Stimulated activated naive CD8-positive, alpha-beta T cell treated with anti-CD3 and anti-CD28 coated beads, Interleukin-15, amount 100 ng/mL, for 72 hours (primary cell): Measurements from ENCODE around the gene HPSE2.

Source experiments
- ATAC-seq: fragments of 150-1000 bp; cut with Tn5 transposase; 2 replicates; pipeline ENCODE4 v1.10.0; 2021; ENCODE audit warnings: mild to moderate bottlenecking, moderate library complexity
- DNase-seq, 2 donors: peaks; one replicate each; pipeline ENCODE4 v3.0.0; 2021 to 2022
- H3K27ac Mint-ChIP-seq, 2 donors: one replicate each; pipeline ENCODE4 v1.8.0; 2022; ENCODE audit warnings: mild to moderate bottlenecking in 2 of 2, mixed read lengths in 2 of 2, moderate library complexity in 2 of 2
- H3K27me3 Mint-ChIP-seq: one replicate; pipeline ENCODE4 v1.8.0; 2022; ENCODE audit warnings: mixed read lengths
- H3K4me1 Mint-ChIP-seq: one replicate; pipeline ENCODE4 v1.8.0; 2022; ENCODE audit warnings: mild to moderate bottlenecking, mixed read lengths
- H3K4me3 Mint-ChIP-seq, 2 donors: one replicate each; pipeline ENCODE4 v1.8.0; 2022; ENCODE audit warnings: mild to moderate bottlenecking in 2 of 2, mixed read lengths in 2 of 2, moderate library complexity in 1 of 2
- H3K9me3 Mint-ChIP-seq, 2 donors: one replicate each; pipeline ENCODE4 v1.8.0; 2022; ENCODE audit warnings: mixed read lengths in 2 of 2

Gene HPSE2

DNA sequence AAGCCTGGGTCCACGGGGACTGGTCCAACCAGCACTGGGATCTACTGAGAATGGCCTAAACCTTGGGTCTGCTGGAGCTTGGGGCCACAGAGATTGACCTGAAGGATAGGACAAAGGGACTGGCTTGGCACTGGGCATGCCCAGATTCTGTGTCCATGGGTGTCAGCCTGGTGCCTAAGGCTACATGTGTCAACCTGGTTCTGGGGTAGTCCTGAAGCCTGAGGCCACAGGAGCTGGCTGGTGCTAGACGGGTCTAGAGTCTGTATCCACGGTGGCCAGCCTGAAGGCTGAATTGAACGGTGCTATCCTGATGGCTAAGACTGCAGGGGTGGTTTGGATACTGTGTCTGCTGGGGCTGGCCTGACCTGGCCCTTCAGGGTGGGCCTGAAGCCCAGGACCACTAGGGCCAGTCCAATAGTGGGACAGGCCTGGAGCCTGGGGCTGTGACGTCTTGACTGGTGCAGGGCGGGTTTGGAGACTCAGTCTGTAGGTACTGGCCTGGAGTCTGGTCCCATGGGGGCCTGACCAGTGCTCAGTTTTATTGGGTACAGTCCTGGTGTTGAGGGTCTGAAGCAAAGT, 636.5 kb downstream of the HPSE2 start:
- H3K27ac Mint-ChIP-seq: no peak overlapping the region
- no peak for DNase-seq
- ATAC-seq: peak; percentile 33
- H3K4me3 Mint-ChIP-seq: no peak overlapping the region
- H3K27me3 Mint-ChIP-seq: no peaks in the 10 kb centered on the region
- no peaks in the 10 kb centered on the region for H3K4me1 Mint-ChIP-seq
- H3K9me3 Mint-ChIP-seq: peaks cover 15 to 24% of the 10 kb centered on the region in 2 donors

DNA sequence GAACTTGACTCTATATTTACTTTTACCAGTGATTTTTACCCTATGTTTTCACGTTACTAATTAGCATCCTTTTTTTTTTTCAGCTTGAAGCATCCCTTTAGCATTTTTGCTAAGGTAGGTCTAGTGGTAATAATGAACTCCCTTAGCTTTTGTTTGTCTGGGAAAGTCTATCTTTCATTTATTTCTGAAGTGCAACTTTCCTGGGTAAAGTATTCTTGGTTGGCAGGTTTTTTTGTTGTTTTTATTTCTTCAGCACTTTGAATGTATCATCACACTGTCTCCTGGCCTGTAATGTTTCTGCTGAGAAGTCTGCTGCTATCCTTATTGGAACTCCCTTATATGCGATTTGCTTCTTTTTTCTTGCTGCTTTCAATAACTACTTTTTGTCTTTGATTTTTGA, 639.2 kb downstream of the HPSE2 start:
- Mint-ChIP-seq H3K4me3 (no peak overlapping the region), H3K9me3 (peaks cover 15 to 24% of the 10 kb centered on the region in 2 donors), H3K4me1 (no peaks in the 10 kb centered on the region), H3K27ac (no peak overlapping the region), H3K27me3 (no peaks in the 10 kb centered on the region)
- DNase-seq (no peak), ATAC-seq (no peak)

DNA sequence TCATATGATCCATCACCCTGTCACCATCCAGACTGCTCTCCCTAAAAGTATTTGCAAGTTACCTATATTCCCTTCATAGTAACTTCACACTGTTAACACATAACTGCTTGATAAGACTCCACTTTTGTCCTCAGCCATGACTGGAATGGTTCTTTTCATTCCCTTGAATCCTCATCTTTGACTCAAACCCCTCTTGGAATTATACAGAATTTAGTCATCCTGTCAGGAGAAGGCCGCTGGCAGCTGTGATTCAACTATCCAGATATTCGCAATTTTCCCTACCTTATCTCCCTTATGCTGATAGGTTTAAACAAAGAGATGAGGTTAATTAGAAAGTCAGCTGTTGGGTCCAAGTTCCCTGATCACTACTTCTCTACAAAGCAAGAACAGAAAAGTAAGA, 646.0 kb downstream of the HPSE2 start:
- H3K27ac Mint-ChIP-seq: no peak overlapping the region
- no peaks in the 10 kb centered on the region for H3K4me1 Mint-ChIP-seq
- no peak for DNase-seq
- H3K9me3 Mint-ChIP-seq: no peaks in the 10 kb centered on the region
- no peak for ATAC-seq
- peaks cover 1% of the 10 kb centered on the region for H3K27me3 Mint-ChIP-seq
- H3K4me3 Mint-ChIP-seq: no peak overlapping the region

DNA sequence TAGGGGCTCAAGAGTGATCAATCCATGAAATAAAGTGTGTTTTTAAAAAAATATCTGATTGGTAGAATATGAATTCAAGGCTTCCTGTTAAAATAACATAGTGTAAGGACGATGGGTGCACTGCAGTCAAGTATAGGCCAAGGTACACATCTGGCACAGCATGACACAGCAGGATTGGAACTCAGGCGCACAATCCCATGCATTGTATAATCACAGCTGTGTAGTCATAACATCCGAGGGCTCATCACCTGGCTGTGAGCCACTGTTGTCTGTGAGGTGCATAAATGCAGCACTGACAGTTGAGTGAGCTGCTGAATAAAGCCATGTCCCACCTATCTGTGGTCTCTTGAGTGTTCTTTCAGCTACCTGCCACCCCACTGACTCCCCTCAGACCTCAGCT, 646.6 kb downstream of the HPSE2 start:
- no peak overlapping the region for H3K4me3 Mint-ChIP-seq
- no peaks in the 10 kb centered on the region for H3K9me3 Mint-ChIP-seq
- H3K27ac Mint-ChIP-seq: no peak overlapping the region
- no peaks in the 10 kb centered on the region for H3K4me1 Mint-ChIP-seq
- no peak for DNase-seq
- ATAC-seq: no peak
- peaks cover 8% of the 10 kb centered on the region for H3K27me3 Mint-ChIP-seq

DNA sequence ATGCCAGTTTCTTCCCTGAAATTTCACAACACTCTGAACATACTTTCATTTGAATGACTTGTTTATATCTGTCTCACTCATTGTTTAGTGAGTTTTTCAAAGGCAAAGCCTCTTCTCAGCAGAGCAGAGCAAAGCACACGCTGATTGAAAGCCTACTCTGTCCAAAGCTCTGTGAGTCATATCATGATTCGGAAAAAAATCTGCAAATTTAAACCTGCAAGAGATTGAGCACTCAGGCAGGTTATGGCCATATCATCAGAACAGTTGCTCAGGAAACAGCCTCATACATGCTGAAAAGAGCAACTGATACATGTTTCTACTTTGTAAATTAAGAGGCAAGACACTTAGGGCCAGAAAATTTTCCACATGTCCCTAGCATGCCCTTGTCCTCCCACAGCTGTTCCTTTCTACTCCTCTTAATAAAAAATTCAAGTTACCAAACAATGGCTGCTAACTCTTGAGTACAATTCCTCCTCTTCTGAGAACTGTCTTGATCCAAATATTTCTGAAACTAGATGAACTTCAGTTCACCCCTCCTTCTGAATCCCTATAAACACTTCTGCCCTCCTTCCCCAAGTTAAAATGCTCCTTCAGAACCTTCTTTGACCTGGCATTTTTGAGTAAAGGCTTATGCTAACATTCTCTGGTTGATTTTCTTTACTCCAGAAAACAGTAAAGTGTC, 648.4 kb downstream of the HPSE2 start:
- Mint-ChIP-seq H3K4me1 (no peaks in the 10 kb centered on the region), H3K9me3 (no peaks in the 10 kb centered on the region), H3K4me3 (no peak overlapping the region), H3K27me3 (peaks cover 25% of the 10 kb centered on the region), H3K27ac (no peak overlapping the region)
- ATAC-seq (no peak), DNase-seq (no peak)

DNA sequence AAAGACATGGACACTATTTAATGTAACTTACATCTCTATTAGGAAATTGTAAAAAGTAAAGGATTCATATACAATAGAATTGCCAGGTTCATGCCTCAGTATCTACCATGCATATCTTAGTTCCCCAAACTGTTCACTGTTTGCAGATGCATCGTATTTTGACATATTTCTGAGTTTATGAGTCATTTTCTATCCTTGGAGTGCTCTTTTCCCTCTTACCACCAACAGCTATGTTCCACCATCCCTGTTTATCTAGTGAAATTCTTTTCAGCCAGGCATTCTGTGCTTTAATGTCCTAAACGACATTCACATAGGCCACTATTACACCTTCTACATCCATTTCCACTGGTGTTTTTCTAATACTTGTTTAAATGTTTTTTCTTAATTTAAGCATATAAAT, 649.6 kb downstream of the HPSE2 start:
- no peak overlapping the region for H3K4me3 Mint-ChIP-seq
- H3K27me3 Mint-ChIP-seq: peaks cover 25% of the 10 kb centered on the region
- no peaks in the 10 kb centered on the region for H3K4me1 Mint-ChIP-seq
- H3K9me3 Mint-ChIP-seq: no peaks in the 10 kb centered on the region
- no peak for DNase-seq
- ATAC-seq: no peak
- no peak overlapping the region for H3K27ac Mint-ChIP-seq

DNA sequence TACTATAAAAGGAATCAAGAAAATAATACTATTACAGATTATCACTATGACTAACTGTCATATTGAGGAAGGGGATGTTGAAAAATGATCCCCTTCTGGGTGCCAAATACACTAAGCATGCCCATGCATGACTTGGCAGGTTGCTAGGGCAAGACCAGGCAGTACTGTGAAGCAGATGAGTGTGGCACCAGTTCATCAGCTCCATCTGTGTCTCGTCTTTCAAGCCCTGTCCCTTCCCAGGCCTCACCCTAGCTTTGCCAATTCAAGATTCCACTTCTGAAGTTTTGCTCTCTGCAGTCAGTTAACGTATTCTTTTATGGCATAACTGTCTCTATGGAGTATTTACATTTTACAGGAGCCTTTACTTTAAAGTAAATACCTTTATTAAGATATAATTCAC, 653.3 kb downstream of the HPSE2 start:
- DNase-seq (no peak), ATAC-seq (no peak)
- H3K27ac Mint-ChIP-seq: peak overlapping the region in 1 of 2 donors; percentile 7
- H3K9me3 Mint-ChIP-seq: no peaks in the 10 kb centered on the region
- H3K4me3 Mint-ChIP-seq: no peak overlapping the region
- no peaks in the 10 kb centered on the region for H3K4me1 Mint-ChIP-seq
- peaks cover 55% of the 10 kb centered on the region for H3K27me3 Mint-ChIP-seq

DNA sequence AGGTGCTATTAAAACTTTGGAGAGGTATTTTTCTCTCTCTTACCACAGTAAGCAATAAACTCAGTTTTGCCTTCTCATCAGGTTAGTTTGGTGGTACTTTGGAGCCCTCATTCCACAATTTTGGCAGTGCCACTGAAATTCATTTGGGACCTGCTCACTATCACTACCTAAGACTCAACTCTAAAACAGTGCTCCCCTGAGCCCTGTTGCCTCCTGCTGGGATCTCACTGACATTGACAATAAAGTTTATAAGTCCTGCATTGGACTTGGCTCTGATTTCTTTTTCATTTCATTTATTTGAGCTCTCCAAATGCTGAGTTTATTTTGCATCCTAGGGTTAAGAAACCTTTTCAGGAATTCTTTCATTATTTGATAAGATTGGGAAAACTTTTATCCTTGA, 658.1 kb downstream of the HPSE2 start:
- no peak overlapping the region for H3K4me3 Mint-ChIP-seq
- H3K4me1 Mint-ChIP-seq: no peaks in the 10 kb centered on the region
- DNase-seq (no peak), ATAC-seq (no peak)
- H3K9me3 Mint-ChIP-seq: no peaks in the 10 kb centered on the region
- H3K27ac Mint-ChIP-seq: no peak overlapping the region
- peaks cover 44% of the 10 kb centered on the region for H3K27me3 Mint-ChIP-seq

DNA sequence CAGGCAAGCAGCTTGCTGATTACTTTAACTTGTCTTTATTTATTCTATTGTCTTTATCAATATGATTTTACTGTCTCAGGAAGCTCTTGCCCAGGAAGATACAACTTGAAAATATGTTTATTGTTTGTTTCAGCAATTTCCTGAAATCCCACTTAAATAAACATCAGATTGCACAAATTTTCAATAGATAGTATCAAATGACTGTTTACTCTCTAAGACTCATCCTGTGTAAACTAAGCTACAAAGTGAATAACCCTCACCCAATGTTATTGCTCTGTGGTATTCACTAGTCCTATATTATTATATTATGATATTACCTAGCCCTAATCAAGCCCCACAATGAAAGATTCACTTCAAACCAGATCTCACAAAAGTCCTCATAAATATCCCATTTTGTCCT, 658.5 kb downstream of the HPSE2 start:
- no peaks in the 10 kb centered on the region for H3K9me3 Mint-ChIP-seq
- DNase-seq: no peak
- H3K27me3 Mint-ChIP-seq: peaks cover 41% of the 10 kb centered on the region

DNA sequence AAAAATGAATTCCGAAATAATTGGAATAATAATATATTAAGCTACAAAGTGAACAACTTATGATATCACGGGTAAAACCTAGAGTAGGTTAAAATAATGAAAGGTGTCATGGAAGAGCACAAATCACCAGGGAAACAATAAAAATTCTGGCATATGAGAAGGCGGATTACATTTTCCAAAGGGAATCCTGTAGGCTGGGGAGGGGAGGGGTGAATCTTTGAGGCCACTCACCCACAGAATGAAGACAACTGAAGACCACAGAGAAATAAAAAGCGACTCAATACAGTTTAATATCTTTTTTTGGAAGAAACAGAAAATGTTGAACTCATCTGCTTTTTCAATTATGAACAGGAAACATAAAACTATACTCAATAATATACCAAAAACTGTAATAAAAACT, 659.6 kb downstream of the HPSE2 start:
- DNase-seq: no peak
- ATAC-seq: no peak
- no peak overlapping the region for H3K4me3 Mint-ChIP-seq
- H3K9me3 Mint-ChIP-seq: no peaks in the 10 kb centered on the region
- H3K4me1 Mint-ChIP-seq: no peaks in the 10 kb centered on the region
- no peak overlapping the region for H3K27ac Mint-ChIP-seq
- peaks cover 41% of the 10 kb centered on the region for H3K27me3 Mint-ChIP-seq

More for the DNA sequence above, 658.5 kb downstream of the HPSE2 start:
- Mint-ChIP-seq H3K4me3 (no peak overlapping the region), H3K27ac (no peak overlapping the region), H3K4me1 (no peaks in the 10 kb centered on the region)
- no peak for ATAC-seq

DNA sequence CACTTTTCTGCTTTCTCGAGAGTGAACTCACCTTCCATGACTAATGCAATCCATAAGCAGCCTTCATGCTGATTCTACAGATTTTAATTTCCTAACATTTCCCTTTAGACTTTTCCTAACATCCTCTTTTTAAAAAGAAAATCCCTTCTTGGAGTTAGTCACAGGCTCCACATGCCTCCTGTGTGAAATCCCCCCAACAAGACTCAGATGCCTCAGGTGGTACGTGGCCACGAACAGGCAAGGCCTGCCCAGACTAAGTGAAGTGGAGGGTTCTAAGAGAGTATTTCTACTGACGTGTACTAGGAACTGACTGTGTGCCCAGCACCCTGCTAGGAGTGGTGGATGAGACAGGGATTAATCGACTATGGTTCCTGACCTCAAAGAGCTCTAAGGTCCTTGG, 663.1 kb downstream of the HPSE2 start:
- H3K27ac Mint-ChIP-seq: no peak overlapping the region
- H3K9me3 Mint-ChIP-seq: no peaks in the 10 kb centered on the region
- no peak for ATAC-seq
- no peak overlapping the region for H3K4me3 Mint-ChIP-seq
- H3K27me3 Mint-ChIP-seq: peaks cover 20% of the 10 kb centered on the region
- no peak for DNase-seq
- H3K4me1 Mint-ChIP-seq: no peaks in the 10 kb centered on the region

DNA sequence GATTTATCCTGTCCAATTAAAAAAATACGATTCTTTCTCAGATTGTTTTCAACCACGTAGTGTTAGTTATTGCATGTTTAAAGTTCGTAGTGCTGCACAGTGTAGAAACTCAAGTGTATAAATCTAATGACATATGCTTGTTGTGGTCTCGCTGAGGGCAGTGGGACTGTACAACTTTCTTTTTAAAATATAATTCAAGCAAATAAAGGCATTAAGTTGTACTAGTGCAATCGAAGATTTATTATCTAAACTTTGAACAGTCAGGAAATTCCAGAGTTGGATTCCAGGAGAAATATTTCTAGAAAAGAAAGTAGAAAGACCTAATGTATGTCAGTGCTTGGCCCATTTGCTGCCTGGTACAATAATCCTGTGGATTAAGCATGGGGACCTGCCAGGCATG, 664.8 kb downstream of the HPSE2 start:
- ATAC-seq: no peak
- Mint-ChIP-seq H3K27ac (no peak overlapping the region), H3K27me3 (peaks cover 7% of the 10 kb centered on the region), H3K4me3 (no peak overlapping the region), H3K4me1 (no peaks in the 10 kb centered on the region), H3K9me3 (no peaks in the 10 kb centered on the region)
- no peak for DNase-seq

DNA sequence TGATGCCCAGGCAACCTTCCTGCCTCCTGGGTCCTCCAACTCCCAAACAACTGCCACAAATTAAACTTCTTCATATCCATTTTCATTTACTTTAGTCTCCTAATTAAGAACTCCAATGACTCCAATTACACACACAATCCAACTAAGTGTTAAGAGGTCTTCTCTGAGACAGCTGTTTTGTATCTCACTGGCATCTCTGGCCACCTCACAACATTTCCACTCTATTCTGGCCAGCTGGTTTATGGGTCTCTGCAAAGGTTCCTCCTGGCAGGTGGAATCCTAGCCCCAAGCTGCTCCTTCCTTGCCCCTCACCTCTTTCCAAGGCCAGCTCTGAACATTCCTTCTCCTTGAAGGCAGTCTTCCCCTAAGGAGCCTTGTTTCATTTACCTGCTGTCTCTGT, 665.8 kb downstream of the HPSE2 start:
- peaks cover 14% of the 10 kb centered on the region for H3K27me3 Mint-ChIP-seq
- ATAC-seq (no peak), DNase-seq (no peak)
- no peaks in the 10 kb centered on the region for H3K9me3 Mint-ChIP-seq
- H3K27ac Mint-ChIP-seq: no peak overlapping the region
- no peaks in the 10 kb centered on the region for H3K4me1 Mint-ChIP-seq
- no peak overlapping the region for H3K4me3 Mint-ChIP-seq

DNA sequence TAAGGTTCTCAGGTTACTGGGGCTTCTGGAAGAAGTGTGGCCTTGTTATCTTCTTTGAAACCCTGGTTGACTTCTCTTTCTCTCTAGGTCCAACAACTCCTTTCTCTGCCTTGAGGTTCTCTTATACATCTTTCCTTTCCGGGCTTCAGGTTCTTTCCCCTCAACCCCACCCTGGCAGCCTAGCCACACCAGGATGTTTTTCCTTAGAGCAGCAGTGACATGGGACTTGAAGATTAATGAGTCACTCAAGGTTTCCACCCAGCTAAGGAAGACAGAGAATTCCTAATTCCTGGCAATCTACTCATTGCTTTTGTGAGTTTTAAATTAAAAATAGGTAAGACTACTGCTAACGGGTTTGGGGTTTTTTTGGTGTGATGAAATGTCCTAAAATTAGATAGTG, 667.1 kb downstream of the HPSE2 start:
- Mint-ChIP-seq H3K4me3 (no peak overlapping the region), H3K9me3 (no peaks in the 10 kb centered on the region)

DNA sequence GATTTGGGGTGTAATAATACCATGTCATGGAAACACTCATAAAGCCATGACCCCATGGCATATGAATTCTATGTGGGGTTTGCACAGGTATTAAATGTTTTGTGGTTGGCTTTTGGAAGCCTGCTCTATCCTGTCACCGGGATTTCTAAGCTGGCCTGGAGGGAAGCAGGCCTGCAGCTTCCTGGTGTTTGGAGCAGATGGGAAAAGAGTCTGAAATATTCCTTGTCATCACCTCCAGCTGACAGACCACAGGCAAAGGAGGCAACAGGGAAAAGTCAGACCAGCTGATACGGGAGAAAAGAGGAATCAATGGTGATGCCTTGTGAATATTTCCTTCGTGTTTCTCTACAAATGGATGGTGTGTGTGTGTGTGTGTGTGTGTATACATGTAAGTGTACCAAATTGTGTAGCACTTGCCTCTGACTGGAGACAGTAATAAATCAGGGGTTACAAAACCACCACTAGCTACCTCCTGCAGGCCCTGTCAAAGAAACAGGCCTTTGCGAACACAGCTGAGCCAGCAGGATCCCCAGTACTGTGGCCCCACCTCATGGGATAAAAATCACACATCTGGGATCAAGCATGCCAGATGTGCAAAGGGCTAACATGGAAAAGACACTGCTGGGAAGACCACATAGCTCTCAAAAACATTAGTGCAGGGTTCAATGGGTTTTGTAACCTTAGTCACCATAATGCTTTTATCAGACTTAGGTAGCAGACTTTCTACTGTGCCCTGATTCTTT, 668.1 kb downstream of the HPSE2 start:
- Mint-ChIP-seq H3K27ac (peak overlapping the region in 1 of 2 donors; percentile 57), H3K4me3 (no peak overlapping the region), H3K4me1 (no peaks in the 10 kb centered on the region), H3K9me3 (no peaks in the 10 kb centered on the region), H3K27me3 (peaks cover 14% of the 10 kb centered on the region)
- ATAC-seq (no peak), DNase-seq (no peak)

More for the DNA sequence above, 667.1 kb downstream of the HPSE2 start:
- no peak overlapping the region for H3K27ac Mint-ChIP-seq
- no peaks in the 10 kb centered on the region for H3K4me1 Mint-ChIP-seq
- peaks cover 14% of the 10 kb centered on the region for H3K27me3 Mint-ChIP-seq
- ATAC-seq (no peak), DNase-seq (no peak)

DNA sequence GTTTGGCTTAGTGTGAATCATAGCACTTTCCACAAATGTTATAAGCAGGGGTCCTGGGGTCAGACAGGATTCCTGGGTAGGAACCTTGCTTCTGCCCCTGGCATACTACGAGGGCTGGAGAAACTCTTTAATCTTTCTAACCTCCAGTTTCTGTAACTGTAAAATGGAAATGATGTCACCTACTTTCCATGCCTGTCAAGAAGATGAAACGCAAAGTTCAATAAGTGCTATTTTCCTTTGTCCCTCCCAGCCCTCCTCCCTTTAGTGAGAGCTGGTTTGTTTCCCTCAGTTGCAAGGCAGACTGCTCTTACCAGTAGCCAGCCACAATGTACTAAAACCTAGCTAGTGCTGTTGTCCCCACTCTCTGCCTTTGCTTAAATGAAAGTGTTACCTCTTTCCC, 671.8 kb downstream of the HPSE2 start:
- no peak for DNase-seq
- Mint-ChIP-seq H3K27ac (no peak overlapping the region), H3K9me3 (no peaks in the 10 kb centered on the region), H3K27me3 (peaks cover 7% of the 10 kb centered on the region), H3K4me3 (no peak overlapping the region), H3K4me1 (no peaks in the 10 kb centered on the region)
- ATAC-seq: no peak
